Measurements from ENCODE around the gene ELAVL1.

ELAVL1 gene

DNA sequence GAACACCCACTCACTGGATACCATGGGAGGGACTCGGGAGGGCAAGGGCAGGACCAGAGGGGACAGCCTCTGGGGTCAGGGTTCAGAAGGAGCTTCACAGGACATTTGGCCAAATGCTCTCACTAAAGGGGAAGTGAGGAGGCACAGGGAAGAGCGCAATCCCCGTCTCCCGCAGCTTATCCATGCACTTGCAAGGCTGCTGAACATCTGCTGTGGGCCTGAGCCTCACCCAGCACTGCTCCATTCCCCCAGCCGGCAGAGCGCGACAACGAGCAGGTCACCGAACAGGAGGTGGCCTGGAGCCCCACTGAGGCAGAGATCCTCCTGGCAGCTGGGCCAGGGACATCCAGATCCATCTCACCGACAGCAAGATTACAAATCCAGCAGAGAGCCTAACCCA, 23.3 kb downstream of the ELAVL1 start:
- Histone ChIP-seq H3K4me2 (ENCODE audit: low read length) (no peak overlapping the region), H3K4me3 (ENCODE audit: low read length) (no peak overlapping the region), H3K27me3 (ENCODE audit: control insufficient read depth, insufficient read depth, low read length) (no peaks in the 10 kb centered on the region), H3K9ac (ENCODE audit: low read depth, low read length) (no peak overlapping the region), H3K9me3 (replicated peaks; ENCODE audit: low read length) (no peaks in the 10 kb centered on the region), H3K36me3 (ENCODE audit: insufficient read depth, low read length) (peaks cover 71% of the 10 kb centered on the region), H3K4me1 (ENCODE audit: control insufficient read depth, insufficient read depth, low read length) (peaks cover 7% of the 10 kb centered on the region)

DNA sequence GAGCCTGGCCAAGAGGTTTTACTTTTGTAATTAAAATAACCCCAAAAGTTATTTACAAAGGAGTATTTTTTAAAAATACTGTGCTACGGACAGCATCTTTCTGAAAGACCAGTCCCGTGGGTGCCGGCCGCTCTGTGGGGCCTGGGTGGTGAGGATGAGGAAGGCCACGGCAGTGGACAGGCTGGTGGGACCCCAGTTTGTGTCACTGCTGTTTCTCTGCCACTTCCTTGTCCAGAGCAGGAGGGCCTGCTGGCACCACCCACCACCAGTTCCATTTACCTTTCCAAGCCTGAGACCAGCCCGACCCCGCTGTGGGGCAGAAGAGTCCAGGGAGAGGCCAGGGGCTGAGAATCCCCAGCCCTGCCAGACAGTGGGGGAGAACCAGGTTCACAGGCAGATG, 23.8 kb downstream of the ELAVL1 start:
- Histone ChIP-seq H3K4me2 (ENCODE audit: low read length) (no peak overlapping the region), H3K4me1 (ENCODE audit: control insufficient read depth, insufficient read depth, low read length) (peaks cover 4% of the 10 kb centered on the region), H3K36me3 (ENCODE audit: insufficient read depth, low read length) (peaks cover 75% of the 10 kb centered on the region), H3K27me3 (ENCODE audit: control insufficient read depth, insufficient read depth, low read length) (no peaks in the 10 kb centered on the region), H3K9ac (ENCODE audit: low read depth, low read length) (no peak overlapping the region), H3K9me3 (replicated peaks; ENCODE audit: low read length) (no peaks in the 10 kb centered on the region), H3K4me3 (ENCODE audit: low read length) (no peak overlapping the region)

DNA sequence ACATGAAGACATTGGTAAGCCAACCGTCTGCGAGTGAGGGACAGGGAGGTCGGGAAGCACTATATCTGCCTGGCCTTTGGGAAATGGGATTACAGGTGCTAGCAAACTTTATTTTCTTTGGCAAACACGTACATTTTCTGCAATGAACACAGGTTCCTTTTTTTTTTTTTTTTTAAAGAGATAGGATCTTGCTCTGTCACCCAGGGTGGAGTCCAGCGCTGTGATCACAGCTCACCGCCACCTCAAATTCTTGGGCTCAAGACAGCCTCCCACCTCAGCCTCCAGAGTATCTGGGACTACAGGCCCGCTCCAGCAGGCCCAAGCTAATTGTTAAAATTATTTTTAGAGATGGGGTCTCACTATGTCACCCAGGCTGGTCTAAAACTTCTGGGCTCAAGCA, 24.2 kb downstream of the ELAVL1 start:
- H3K9me3 ChIP-seq (replicated peaks; ENCODE audit: low read length), result no peaks in the 10 kb centered on the region
- peaks cover 77% of the 10 kb centered on the region for H3K36me3 ChIP-seq (ENCODE audit: insufficient read depth, low read length)
- no peak overlapping the region for H3K4me3 ChIP-seq (ENCODE audit: low read length)
- H3K4me1 ChIP-seq (ENCODE audit: control insufficient read depth, insufficient read depth, low read length), result no peaks in the 10 kb centered on the region
- no peaks in the 10 kb centered on the region for H3K27me3 ChIP-seq (ENCODE audit: control insufficient read depth, insufficient read depth, low read length)
- H3K4me2 ChIP-seq (ENCODE audit: low read length), result no peak overlapping the region
- H3K9ac ChIP-seq (ENCODE audit: low read depth, low read length), result no peak overlapping the region

DNA sequence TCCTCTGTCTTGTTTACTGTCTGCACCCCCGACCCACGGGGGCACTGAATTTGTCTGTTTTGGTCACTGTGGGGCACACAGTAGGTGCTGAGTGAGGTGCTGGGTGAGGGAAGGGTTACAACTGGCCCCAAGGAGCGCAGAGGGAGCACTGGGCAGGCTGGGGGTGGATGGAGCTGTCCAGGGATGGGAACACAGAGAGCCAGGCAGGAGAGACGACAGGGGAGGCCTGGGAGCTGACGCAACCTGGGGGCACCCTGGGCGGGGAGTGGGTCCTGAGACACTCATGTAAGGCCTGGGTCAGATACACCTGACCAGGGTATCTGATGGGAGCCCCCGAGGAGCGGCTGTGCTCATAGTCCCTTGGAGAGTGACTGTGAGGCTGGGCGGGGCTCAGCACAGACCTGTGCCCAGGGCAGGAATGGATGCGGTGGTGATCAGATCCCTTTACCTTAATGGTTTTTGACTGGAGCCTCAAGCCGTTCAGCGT, 24.8 kb downstream of the ELAVL1 start:
- Histone ChIP-seq H3K4me3 (ENCODE audit: low read length) (no peak overlapping the region), H3K4me2 (ENCODE audit: low read length) (no peak overlapping the region), H3K9ac (ENCODE audit: low read depth, low read length) (no peak overlapping the region), H3K9me3 (replicated peaks; ENCODE audit: low read length) (no peaks in the 10 kb centered on the region), H3K27me3 (ENCODE audit: control insufficient read depth, insufficient read depth, low read length) (no peaks in the 10 kb centered on the region), H3K36me3 (ENCODE audit: insufficient read depth, low read length) (peaks cover 72% of the 10 kb centered on the region), H3K4me1 (ENCODE audit: control insufficient read depth, insufficient read depth, low read length) (no peaks in the 10 kb centered on the region)

DNA sequence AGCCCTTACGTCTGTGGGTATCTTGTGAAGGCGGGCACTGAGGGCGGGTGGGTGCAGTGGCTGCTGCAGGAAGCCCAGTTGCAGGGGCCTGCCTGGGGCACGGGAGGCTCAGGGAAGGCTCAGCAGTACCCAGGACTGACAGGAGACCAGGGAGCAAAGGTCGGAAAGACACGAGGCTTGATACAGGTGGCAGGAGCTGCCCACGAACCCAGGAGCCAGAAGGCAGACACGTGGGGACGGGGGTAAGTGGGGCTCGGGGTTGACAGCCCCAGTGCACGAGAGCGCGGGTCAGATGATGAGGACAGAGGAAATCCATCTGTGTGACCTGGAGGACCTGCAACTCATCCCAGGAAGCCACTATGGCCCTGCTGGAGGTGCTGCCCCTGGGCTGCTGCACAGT, 25.3 kb downstream of the ELAVL1 start:
- Histone ChIP-seq H3K4me1 (ENCODE audit: control insufficient read depth, insufficient read depth, low read length) (no peaks in the 10 kb centered on the region), H3K27me3 (ENCODE audit: control insufficient read depth, insufficient read depth, low read length) (no peaks in the 10 kb centered on the region), H3K4me3 (ENCODE audit: low read length) (no peak overlapping the region), H3K36me3 (ENCODE audit: insufficient read depth, low read length) (peaks cover 71% of the 10 kb centered on the region), H3K9me3 (replicated peaks; ENCODE audit: low read length) (no peaks in the 10 kb centered on the region), H3K9ac (ENCODE audit: low read depth, low read length) (no peak overlapping the region), H3K4me2 (ENCODE audit: low read length) (no peak overlapping the region)

DNA sequence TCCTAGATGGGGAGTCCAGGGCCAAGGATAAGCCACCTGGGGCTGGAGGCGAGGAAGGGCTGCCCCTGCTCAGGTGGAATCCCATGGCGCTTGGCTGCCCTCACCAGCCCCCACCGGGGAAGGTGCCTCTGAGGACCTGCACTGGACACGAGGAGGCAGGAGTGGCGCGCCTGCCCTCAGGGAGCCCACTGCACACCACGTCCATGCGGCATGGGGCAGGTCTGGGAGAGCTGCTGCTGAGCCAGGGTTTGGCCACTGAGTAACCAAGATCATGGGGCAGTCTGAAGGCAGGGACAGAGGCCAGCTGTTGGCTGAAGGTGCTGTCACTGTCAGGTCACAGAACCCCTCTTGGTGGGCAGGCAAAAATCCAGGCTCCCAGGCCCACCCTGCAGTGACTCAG, 25.9 kb downstream of the ELAVL1 start:
- H3K4me2 ChIP-seq (ENCODE audit: low read length), result no peak overlapping the region
- H3K9me3 ChIP-seq (replicated peaks; ENCODE audit: low read length), result no peaks in the 10 kb centered on the region
- no peaks in the 10 kb centered on the region for H3K27me3 ChIP-seq (ENCODE audit: control insufficient read depth, insufficient read depth, low read length)
- H3K9ac ChIP-seq (ENCODE audit: low read depth, low read length), result no peak overlapping the region
- H3K4me1 ChIP-seq (ENCODE audit: control insufficient read depth, insufficient read depth, low read length), result no peaks in the 10 kb centered on the region
- H3K4me3 ChIP-seq (ENCODE audit: low read length), result no peak overlapping the region
- peaks cover 77% of the 10 kb centered on the region for H3K36me3 ChIP-seq (ENCODE audit: insufficient read depth, low read length)

DNA sequence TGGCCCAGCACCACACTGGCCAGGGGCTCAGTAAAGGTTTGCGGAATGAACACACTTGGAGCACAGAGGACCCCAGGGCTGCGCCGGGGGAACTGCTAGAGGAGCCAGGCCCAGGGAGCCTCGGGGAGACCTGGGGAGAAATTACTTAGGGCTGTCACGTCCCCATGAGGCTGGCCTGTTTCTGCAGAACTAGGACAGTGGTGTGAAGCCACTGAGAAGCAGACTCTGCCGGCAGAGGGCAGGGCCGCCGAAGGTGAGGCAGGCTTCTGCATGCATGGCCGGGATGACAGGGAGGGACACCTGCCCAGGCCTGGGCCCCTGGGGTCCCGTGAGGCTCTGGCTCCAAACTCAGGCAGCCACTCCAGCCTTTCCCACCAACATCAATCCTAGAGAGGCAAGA, 26.4 kb downstream of the ELAVL1 start:
- no peak overlapping the region for H3K9ac ChIP-seq (ENCODE audit: low read depth, low read length)
- H3K27me3 ChIP-seq (ENCODE audit: control insufficient read depth, insufficient read depth, low read length), result no peaks in the 10 kb centered on the region
- no peak overlapping the region for H3K4me2 ChIP-seq (ENCODE audit: low read length)
- peaks cover 78% of the 10 kb centered on the region for H3K36me3 ChIP-seq (ENCODE audit: insufficient read depth, low read length)
- H3K4me1 ChIP-seq (ENCODE audit: control insufficient read depth, insufficient read depth, low read length), result no peaks in the 10 kb centered on the region
- H3K4me3 ChIP-seq (ENCODE audit: low read length), result no peak overlapping the region
- H3K9me3 ChIP-seq (replicated peaks; ENCODE audit: low read length), result no peaks in the 10 kb centered on the region

DNA sequence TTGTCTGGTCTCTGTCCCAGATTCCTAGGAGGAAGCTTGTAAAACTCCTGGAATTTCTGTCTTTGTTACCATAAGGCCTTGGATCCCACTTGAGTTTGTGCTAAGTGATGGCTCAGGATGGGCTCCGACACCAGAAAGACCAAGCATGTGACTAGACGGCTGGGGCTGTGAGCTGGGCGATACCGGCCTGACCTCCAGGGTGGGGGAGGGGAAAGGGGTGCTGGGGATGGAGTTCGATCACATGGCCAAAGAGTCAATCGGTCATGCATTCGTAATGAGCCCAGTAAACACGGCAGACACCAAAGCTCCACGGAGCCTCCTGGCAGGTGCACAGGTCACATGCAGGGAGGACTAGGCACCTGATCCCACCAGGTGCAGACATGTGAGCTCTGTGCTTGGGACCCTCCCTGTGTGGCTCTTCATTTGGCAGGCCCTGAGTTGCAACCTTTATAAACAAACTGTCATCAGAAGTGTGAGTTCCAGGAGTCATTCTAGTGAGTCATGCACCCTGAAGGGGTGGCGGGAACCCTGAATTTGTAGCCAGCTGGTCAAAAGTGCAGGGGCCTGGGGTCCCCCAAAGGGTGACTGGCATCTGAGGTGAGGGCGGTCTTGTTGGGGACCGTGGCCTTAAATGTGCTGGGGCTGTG, 27.1 kb downstream of the ELAVL1 start:
- Histone ChIP-seq H3K4me2 (ENCODE audit: low read length) (no peak overlapping the region), H3K27me3 (ENCODE audit: control insufficient read depth, insufficient read depth, low read length) (no peaks in the 10 kb centered on the region), H3K4me3 (ENCODE audit: low read length) (no peak overlapping the region), H3K4me1 (ENCODE audit: control insufficient read depth, insufficient read depth, low read length) (no peaks in the 10 kb centered on the region), H3K9me3 (replicated peaks; ENCODE audit: low read length) (no peaks in the 10 kb centered on the region), H3K9ac (ENCODE audit: low read depth, low read length) (no peak overlapping the region), H3K36me3 (ENCODE audit: insufficient read depth, low read length) (peaks cover 78% of the 10 kb centered on the region)

DNA sequence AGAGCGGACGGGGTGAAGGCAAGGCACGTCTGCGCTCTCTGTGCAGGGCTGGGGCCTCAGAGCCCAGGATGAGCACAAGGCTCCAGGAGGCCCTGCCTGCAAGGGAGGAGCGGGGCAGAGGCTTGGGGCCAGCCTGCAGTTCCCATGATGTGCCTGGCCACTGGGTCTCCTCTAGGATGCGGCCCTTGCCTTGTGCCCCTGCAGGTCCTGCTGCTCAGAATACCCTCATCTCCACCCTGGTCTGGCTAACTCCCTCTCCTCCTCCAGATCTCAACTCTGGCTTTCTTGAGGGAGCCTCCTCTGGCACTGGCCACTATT, 27.8 kb downstream of the ELAVL1 start:
- H3K4me1 ChIP-seq (ENCODE audit: control insufficient read depth, insufficient read depth, low read length), result no peaks in the 10 kb centered on the region
- no peaks in the 10 kb centered on the region for H3K27me3 ChIP-seq (ENCODE audit: control insufficient read depth, insufficient read depth, low read length)
- H3K4me2 ChIP-seq (ENCODE audit: low read length), result no peak overlapping the region
- no peak overlapping the region for H3K4me3 ChIP-seq (ENCODE audit: low read length)
- no peaks in the 10 kb centered on the region for H3K9me3 ChIP-seq (replicated peaks; ENCODE audit: low read length)
- no peak overlapping the region for H3K9ac ChIP-seq (ENCODE audit: low read depth, low read length)
- peaks cover 74% of the 10 kb centered on the region for H3K36me3 ChIP-seq (ENCODE audit: insufficient read depth, low read length)

DNA sequence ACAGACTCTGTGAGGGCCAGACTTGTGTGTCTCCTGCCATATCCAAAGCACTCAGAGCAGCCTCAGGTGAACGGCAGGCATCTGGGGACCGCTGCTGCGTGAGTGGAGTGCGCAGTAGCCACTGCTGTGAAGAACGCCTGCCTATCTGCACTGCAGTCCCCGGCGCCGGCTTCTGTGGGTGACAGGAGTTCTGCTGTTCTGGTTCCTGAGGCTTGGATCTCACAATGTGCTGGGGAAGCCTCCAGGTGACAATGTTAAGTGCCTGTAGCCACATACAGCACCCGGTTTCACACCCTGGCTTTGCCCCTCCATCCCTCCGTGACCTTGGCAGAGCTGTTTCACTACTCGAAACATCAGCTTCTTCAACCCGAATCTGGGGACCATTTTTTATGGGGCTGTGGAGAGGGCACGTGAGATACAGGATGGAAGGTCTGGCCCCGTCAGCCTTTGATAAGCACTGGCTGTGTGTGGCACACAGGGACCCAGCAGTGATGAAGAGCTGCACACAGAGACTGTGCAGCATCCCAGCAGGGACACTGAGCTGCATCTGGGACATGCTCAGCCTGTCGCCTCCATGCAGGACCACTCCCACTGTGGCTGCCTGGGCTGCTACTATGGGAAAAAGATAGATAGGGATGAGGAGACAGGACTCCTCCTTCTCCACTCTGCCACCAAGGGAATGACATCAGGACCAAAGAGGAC, 28.3 kb downstream of the ELAVL1 start:
- Histone ChIP-seq H3K4me3 (ENCODE audit: low read length) (no peak overlapping the region), H3K9ac (ENCODE audit: low read depth, low read length) (no peak overlapping the region), H3K4me2 (ENCODE audit: low read length) (no peak overlapping the region), H3K36me3 (ENCODE audit: insufficient read depth, low read length) (peaks cover 73% of the 10 kb centered on the region), H3K27me3 (ENCODE audit: control insufficient read depth, insufficient read depth, low read length) (no peaks in the 10 kb centered on the region), H3K4me1 (ENCODE audit: control insufficient read depth, insufficient read depth, low read length) (no peaks in the 10 kb centered on the region), H3K9me3 (replicated peaks; ENCODE audit: low read length) (no peaks in the 10 kb centered on the region)

DNA sequence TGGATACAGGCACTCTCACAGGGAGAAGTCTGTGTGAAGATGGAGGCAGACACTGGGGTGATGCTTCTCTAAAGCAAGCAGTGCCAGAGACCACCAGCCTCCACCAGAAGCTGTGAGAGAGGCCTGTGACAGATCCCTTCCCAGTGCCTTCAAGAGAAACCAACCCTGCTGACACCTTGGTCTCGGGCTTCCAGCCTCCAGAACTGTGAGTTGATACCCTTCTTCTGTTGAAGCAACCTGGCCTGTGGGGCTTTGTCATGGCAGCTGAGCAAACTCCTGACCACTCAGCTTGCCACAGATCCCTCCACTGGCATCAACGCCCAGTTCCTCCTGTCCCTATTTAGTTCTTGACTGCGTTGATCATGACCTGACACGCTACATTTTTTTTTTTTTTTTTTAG, 29.0 kb downstream of the ELAVL1 start:
- Histone ChIP-seq H3K4me3 (ENCODE audit: low read length) (no peak overlapping the region), H3K4me1 (ENCODE audit: control insufficient read depth, insufficient read depth, low read length) (no peaks in the 10 kb centered on the region), H3K36me3 (ENCODE audit: insufficient read depth, low read length) (peaks cover 74% of the 10 kb centered on the region), H3K9ac (ENCODE audit: low read depth, low read length) (no peak overlapping the region), H3K27me3 (ENCODE audit: control insufficient read depth, insufficient read depth, low read length) (no peaks in the 10 kb centered on the region), H3K4me2 (ENCODE audit: low read length) (no peak overlapping the region), H3K9me3 (replicated peaks; ENCODE audit: low read length) (no peaks in the 10 kb centered on the region)

DNA sequence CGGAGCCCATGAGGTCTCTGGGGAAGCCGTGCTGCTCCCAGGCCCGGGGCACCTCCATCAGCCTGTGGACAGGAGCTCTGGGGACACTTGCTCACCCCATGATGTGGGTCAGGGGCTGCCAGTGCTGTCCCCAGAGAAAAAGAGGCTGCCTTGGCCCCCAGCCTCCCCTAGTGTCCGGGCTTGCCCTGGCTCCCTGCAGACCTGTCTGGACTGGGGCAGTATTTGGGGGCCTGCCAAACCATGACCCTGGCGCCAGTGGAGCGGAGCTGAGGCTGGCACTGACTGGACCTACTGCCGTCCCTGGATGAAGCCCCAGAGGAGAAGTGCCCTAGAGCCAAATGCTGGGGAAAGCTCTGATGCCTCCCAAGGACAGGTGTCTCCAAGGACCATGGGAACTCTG, 30.4 kb downstream of the ELAVL1 start:
- no peak overlapping the region for H3K9ac ChIP-seq (ENCODE audit: low read depth, low read length)
- no peak overlapping the region for H3K4me3 ChIP-seq (ENCODE audit: low read length)
- H3K4me1 ChIP-seq (ENCODE audit: control insufficient read depth, insufficient read depth, low read length), result no peaks in the 10 kb centered on the region
- no peaks in the 10 kb centered on the region for H3K9me3 ChIP-seq (replicated peaks; ENCODE audit: low read length)
- H3K4me2 ChIP-seq (ENCODE audit: low read length), result no peak overlapping the region
- peaks cover 70% of the 10 kb centered on the region for H3K36me3 ChIP-seq (ENCODE audit: insufficient read depth, low read length)
- H3K27me3 ChIP-seq (ENCODE audit: control insufficient read depth, insufficient read depth, low read length), result no peaks in the 10 kb centered on the region

All from skeletal muscle satellite cell (primary cell).